ENCODE data around the gene TRPV4. TPM values are rescaled to one million over a fixed set of nuclear protein-coding genes. Genes with fewer than 3 reads are reported as not detected.

TRPV4 gene
- polyA plus RNA-seq, 1 of the 3 experiments (the other 2 are of a cell fraction), result 5.2 TPM

GRCh38 chr12:109876406-109876805 is 43.2 kb upstream of the TRPV4 start:
- H3K9me2 ChIP-seq, result no peaks in the 10 kb centered on the region
- H3F3A ChIP-seq (replicated peaks; ENCODE audit: insufficient read depth), result peaks cover 4% of the 10 kb centered on the region
- H3K4me3 ChIP-seq (ENCODE audit: low read depth in 2 of 2, low read length in 1 of 2), result no peak overlapping the region
- peaks cover 68% of the 10 kb centered on the region for H3K79me2 ChIP-seq (ENCODE audit: insufficient read depth)
- no peak overlapping the region for H2AFZ ChIP-seq (ENCODE audit: low read depth)
- no peak overlapping the region for H3K27ac ChIP-seq (ENCODE audit: low read depth in 2 of 2, low read length in 1 of 2)
- TF ChIP-seq TAF1 (IDR thresholded peaks at IDR 0.05; ENCODE audit: borderline replicate concordance, low read depth, low read length) (no peak), TEAD4 (IDR thresholded peaks at IDR 0.05; ENCODE audit: borderline replicate concordance, insufficient read depth) (no peak), GABPA (IDR thresholded peaks at IDR 0.05; ENCODE audit: low read depth) (no peak), ELF1 (IDR thresholded peaks at IDR 0.05) (no peak), FOSL2 (IDR thresholded peaks at IDR 0.05; ENCODE audit: borderline replicate concordance, low read depth) (no peak), RCOR1 (IDR thresholded peaks at IDR 0.05; ENCODE audit: low read length) (no peak), FOXM1 (IDR thresholded peaks at IDR 0.05; ENCODE audit: low read depth) (no peak), RXRA (IDR thresholded peaks at IDR 0.05; ENCODE audit: borderline replicate concordance, low read depth) (no peak), MEF2A (IDR thresholded peaks at IDR 0.05; ENCODE audit: borderline replicate concordance, low read depth) (no peak), TCF12 (IDR thresholded peaks at IDR 0.05) (no peak), USF1 (IDR thresholded peaks at IDR 0.05; ENCODE audit: borderline replicate concordance, low read depth) (no peak), IRF3 (IDR thresholded peaks at IDR 0.05; ENCODE audit: low read depth, low read length) (no peak), SMC3 (IDR thresholded peaks at IDR 0.05; ENCODE audit: low read depth, low read length) (no peak), FOXJ3 (CRISPR knock-in tag; IDR thresholded peaks at IDR 0.05) (no peak), GATA2 (CRISPR knock-in tag; IDR thresholded peaks at IDR 0.05) (no peak), PBX3 (IDR thresholded peaks at IDR 0.05) (no peak)
- TF ChIP-seq, protein P1, sequence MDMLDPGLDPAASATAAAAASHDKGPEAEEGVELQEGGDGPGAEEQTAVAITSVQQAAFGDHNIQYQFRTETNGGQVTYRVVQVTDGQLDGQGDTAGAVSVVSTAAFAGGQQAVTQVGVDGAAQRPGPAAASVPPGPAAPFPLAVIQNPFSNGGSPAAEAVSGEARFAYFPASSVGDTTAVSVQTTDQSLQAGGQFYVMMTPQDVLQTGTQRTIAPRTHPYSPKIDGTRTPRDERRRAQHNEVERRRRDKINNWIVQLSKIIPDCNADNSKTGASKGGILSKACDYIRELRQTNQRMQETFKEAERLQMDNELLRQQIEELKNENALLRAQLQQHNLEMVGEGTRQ (IDR thresholded peaks at IDR 0.05; ENCODE audit: borderline replicate concordance, low read depth, low read length), result no peak
- TF ChIP-seq, protein P2, sequence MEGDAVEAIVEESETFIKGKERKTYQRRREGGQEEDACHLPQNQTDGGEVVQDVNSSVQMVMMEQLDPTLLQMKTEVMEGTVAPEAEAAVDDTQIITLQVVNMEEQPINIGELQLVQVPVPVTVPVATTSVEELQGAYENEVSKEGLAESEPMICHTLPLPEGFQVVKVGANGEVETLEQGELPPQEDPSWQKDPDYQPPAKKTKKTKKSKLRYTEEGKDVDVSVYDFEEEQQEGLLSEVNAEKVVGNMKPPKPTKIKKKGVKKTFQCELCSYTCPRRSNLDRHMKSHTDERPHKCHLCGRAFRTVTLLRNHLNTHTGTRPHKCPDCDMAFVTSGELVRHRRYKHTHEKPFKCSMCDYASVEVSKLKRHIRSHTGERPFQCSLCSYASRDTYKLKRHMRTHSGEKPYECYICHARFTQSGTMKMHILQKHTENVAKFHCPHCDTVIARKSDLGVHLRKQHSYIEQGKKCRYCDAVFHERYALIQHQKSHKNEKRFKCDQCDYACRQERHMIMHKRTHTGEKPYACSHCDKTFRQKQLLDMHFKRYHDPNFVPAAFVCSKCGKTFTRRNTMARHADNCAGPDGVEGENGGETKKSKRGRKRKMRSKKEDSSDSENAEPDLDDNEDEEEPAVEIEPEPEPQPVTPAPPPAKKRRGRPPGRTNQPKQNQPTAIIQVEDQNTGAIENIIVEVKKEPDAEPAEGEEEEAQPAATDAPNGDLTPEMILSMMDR (IDR thresholded peaks at IDR 0.05), result no peak
- TF ChIP-seq, protein P3, sequence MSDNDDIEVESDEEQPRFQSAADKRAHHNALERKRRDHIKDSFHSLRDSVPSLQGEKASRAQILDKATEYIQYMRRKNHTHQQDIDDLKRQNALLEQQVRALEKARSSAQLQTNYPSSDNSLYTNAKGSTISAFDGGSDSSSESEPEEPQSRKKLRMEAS (IDR thresholded peaks at IDR 0.05; ENCODE audit: low read depth), result no peak
- no peaks in the 10 kb centered on the region for H3K9me3 ChIP-seq
- H3K36me3 ChIP-seq (replicated peaks in 1 of 2; ENCODE audit: control insufficient read depth in 1 of 2, insufficient read depth in 2 of 2, low read length in 1 of 2), result no peaks in the 10 kb centered on the region
- H3K9ac ChIP-seq, result no peak overlapping the region
- H4K20me1 ChIP-seq (ENCODE audit: insufficient read depth), result no peaks in the 10 kb centered on the region; the same call in 1 of the 2 replicates
- no peaks in the 10 kb centered on the region for H3K27me3 ChIP-seq (ENCODE audit: insufficient read depth)
- DNase-seq, result no peak
- ChIA-PET POLR2A (no interaction called here), CTCF (interaction anchor here (0.6 to 3.9 kb wide), 4 partner anchors 24 to 371 kb away, joined by 3 to 26 read pairs (median 5); no protein-coding TSS in a partner anchor)
- no peak overlapping the region for H3K4me2 ChIP-seq
- H3K4me1 ChIP-seq (ENCODE audit: control insufficient read depth in 1 of 2, insufficient read depth in 2 of 2, low read depth in 1 of 2, low read length in 1 of 2), result peaks cover 7 to 28% of the 10 kb centered on the region in 2 experiments; a peak in 2 of 4 replicates
